Measurements from ENCODE around the gene STX16. TPM values are rescaled to one million over a fixed set of nuclear protein-coding genes. Genes with fewer than 3 reads are reported as not detected.
"Not testable (repeated sequence)": the region's sequence is repeated elsewhere in the genome, so short reads cannot be mapped to it uniquely, and the experiment has no call there.

The STX16 gene
- total RNA-seq, 1 experiment from 2014 or later: 41.9 TPM

- ATAC-seq: no peak
- in situ Hi-C loops (cut with HindIII; ENCODE audit: low pct_unique_long_range_greater_than_20kb, low sequenced_read_pairs): no loop called here
These were observed 8.6 kb upstream of the STX16 start for GRCh38 chr20:58642441-58642840.

DNA sequence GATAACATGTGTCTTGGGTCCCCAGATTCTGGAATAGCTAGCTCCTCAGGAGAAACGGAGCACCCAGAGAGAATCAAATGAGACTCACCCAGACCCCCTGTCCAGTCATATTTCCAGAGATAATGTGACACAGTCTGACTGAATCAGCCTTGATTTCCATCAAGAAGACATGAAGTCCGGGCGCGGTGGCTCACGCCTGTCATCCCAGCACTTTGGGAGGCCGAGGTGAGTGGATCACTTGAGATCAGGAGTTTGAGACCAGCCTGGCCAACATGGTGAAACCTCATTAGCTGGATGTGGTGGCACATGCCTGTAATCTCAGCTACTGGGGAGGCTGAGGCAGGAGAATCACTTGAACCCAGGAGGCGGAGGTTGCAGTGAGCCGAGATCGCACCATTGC lies 8.2 kb upstream of the STX16 start:
- ATAC-seq; in situ Hi-C loops (cut with HindIII; ENCODE audit: low pct_unique_long_range_greater_than_20kb, low sequenced_read_pairs); H3K27me3 ChIP-seq (ENCODE audit: control insufficient read depth, insufficient read depth, low read length); H3K9me3 ChIP-seq (ENCODE audit: control insufficient read depth, insufficient read depth, low read depth, low read length); DNase-seq (ENCODE audit: low read depth, low spot score); H3K27ac ChIP-seq (ENCODE audit: low read length); CTCF ChIA-PET; BruUV-seq (replicated peaks); H3K36me3 ChIP-seq (ENCODE audit: control insufficient read depth, insufficient read depth, low read length); H3K4me1 ChIP-seq (ENCODE audit: control insufficient read depth, insufficient read depth, low read length); POLR2A ChIA-PET; intact Hi-C loops (cut with micrococcal nuclease; ENCODE audit: unreplicated experiment); H3K4me3 ChIP-seq (ENCODE audit: low read depth in 2 of 2, low read length in 2 of 2): not testable (repeated sequence)

More at GRCh38 chr20:58642441-58642840, 8.6 kb upstream of the STX16 start:
- no TSS peak for BruUV-seq (replicated peaks)
- Histone ChIP-seq H3K4me1 (ENCODE audit: control insufficient read depth, insufficient read depth, low read length) (no peaks in the 10 kb centered on the region), H3K9me3 (ENCODE audit: control insufficient read depth, insufficient read depth, low read depth, low read length) (no peaks in the 10 kb centered on the region), H3K4me3 (ENCODE audit: low read depth in 2 of 2, low read length in 2 of 2) (no peak overlapping the region), H3K27ac (ENCODE audit: low read length) (no peak overlapping the region), H3K27me3 (ENCODE audit: control insufficient read depth, insufficient read depth, low read length) (no peaks in the 10 kb centered on the region), H3K36me3 (ENCODE audit: control insufficient read depth, insufficient read depth, low read length) (no peaks in the 10 kb centered on the region)
- ChIA-PET CTCF (no interaction called here), POLR2A (no interaction called here)
- intact Hi-C loops (cut with micrococcal nuclease; ENCODE audit: unreplicated experiment): no loop called here
- TF ChIP-seq, protein P1, sequence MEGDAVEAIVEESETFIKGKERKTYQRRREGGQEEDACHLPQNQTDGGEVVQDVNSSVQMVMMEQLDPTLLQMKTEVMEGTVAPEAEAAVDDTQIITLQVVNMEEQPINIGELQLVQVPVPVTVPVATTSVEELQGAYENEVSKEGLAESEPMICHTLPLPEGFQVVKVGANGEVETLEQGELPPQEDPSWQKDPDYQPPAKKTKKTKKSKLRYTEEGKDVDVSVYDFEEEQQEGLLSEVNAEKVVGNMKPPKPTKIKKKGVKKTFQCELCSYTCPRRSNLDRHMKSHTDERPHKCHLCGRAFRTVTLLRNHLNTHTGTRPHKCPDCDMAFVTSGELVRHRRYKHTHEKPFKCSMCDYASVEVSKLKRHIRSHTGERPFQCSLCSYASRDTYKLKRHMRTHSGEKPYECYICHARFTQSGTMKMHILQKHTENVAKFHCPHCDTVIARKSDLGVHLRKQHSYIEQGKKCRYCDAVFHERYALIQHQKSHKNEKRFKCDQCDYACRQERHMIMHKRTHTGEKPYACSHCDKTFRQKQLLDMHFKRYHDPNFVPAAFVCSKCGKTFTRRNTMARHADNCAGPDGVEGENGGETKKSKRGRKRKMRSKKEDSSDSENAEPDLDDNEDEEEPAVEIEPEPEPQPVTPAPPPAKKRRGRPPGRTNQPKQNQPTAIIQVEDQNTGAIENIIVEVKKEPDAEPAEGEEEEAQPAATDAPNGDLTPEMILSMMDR (IDR thresholded peaks at IDR 0.05): no peak
- no peak for TF ChIP-seq TCF7L2 (IDR thresholded peaks at IDR 0.05; ENCODE audit: low read depth, low read length)
- no peak for TF ChIP-seq REST (IDR thresholded peaks at IDR 0.05; ENCODE audit: insufficient read depth in 1 of 2, low read depth in 2 of 2, low read length in 1 of 2)
- no peak for TF ChIP-seq POLR2AphosphoS5 (IDR thresholded peaks at IDR 0.05; ENCODE audit: low read depth, low read length)
- TF ChIP-seq SIN3A (IDR thresholded peaks at IDR 0.05; ENCODE audit: borderline replicate concordance, insufficient read depth, low read depth, low read length): no peak
- no peak for DNase-seq (ENCODE audit: low read depth, low spot score)

GRCh38 chr20:58645412-58645968 lies 5.6 kb upstream of the STX16 start:
- CTCF ChIA-PET: interaction anchor here (0.6 kb wide), 1 partner anchor 20 kb away, joined by 4 read pairs; no protein-coding TSS in a partner anchor
- H3K4me1 ChIP-seq (ENCODE audit: control insufficient read depth, insufficient read depth, low read length): 0 out of 2 replicates have a peak, but pooled peaks cover 2% of the 10 kb centered on the region

More at GRCh38 chr20:58645412-58645968, 5.6 kb upstream of the STX16 start:
- Histone ChIP-seq H3K36me3 (ENCODE audit: control insufficient read depth, insufficient read depth, low read length) (no peaks in the 10 kb centered on the region), H3K27ac (ENCODE audit: low read length) (no peak overlapping the region), H3K4me3 (ENCODE audit: low read depth in 2 of 2, low read length in 2 of 2) (no peak overlapping the region), H3K27me3 (ENCODE audit: control insufficient read depth, insufficient read depth, low read length) (no peaks in the 10 kb centered on the region), H3K9me3 (ENCODE audit: control insufficient read depth, insufficient read depth, low read depth, low read length) (no peaks in the 10 kb centered on the region)
- TF ChIP-seq TCF7L2 (IDR thresholded peaks at IDR 0.05; ENCODE audit: low read depth, low read length) (no peak), SIN3A (IDR thresholded peaks at IDR 0.05; ENCODE audit: borderline replicate concordance, insufficient read depth, low read depth, low read length) (no peak), POLR2AphosphoS5 (IDR thresholded peaks at IDR 0.05; ENCODE audit: low read depth, low read length) (no peak), REST (IDR thresholded peaks at IDR 0.05; ENCODE audit: insufficient read depth in 1 of 2, low read depth in 2 of 2, low read length in 1 of 2) (no peak)
- TF ChIP-seq, protein P1 (IDR thresholded peaks at IDR 0.05): no peak
- no TSS peak for BruUV-seq (replicated peaks)
- no peak for ATAC-seq
- POLR2A ChIA-PET: no interaction called here
- in situ Hi-C loops (cut with HindIII; ENCODE audit: low pct_unique_long_range_greater_than_20kb, low sequenced_read_pairs) (no loop called here), intact Hi-C loops (cut with micrococcal nuclease; ENCODE audit: unreplicated experiment) (loop anchor here (5.0 kb wide), 1 partner anchor 408 kb away; no protein-coding TSS in a partner anchor)
- DNase-seq (ENCODE audit: low read depth, low spot score): no peak
